Measurements from ENCODE around the gene DPH6.

Gene DPH6

DNA sequence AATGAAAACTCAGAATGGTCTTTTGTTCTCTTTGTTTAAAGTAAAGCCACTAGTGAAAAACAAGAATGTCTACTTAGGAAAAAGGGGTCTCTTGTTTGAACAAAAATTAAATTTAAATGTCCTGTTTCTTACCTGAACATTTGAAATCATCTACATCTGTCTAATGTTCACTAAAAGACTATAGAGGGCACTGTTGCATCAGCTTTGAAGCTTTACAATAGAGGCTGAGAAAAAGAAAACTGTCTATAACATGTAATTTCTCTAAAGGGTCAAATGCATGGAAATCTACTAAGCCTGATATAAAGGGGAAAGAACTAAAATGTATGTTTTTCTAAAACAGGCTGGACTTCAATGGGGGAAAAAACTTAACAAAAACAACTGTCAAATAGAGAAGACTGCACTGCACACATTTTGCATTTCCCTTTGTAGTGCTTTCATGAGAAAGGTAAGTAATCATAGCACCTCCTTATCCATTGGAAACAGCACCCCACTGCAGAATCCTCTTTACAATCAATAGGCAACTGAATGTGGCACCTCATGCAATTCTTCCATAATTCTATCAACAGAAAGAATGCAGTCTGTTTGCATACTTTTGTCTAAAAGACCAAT, 26.3 kb downstream of the DPH6 start:
- H3K27ac Mint-ChIP-seq: no peak overlapping the region
- no peaks in the 10 kb centered on the region for H3K27me3 Mint-ChIP-seq
- no peak for DNase-seq
- no peak overlapping the region for H3K4me3 Mint-ChIP-seq
- no peaks in the 10 kb centered on the region for H3K9me3 Mint-ChIP-seq
- peaks cover 6% of the 10 kb centered on the region for H3K4me1 Mint-ChIP-seq (ENCODE audit: low read depth)
- H3K36me3 Mint-ChIP-seq (ENCODE audit: low read depth): peaks cover 1% of the 10 kb centered on the region

DNA sequence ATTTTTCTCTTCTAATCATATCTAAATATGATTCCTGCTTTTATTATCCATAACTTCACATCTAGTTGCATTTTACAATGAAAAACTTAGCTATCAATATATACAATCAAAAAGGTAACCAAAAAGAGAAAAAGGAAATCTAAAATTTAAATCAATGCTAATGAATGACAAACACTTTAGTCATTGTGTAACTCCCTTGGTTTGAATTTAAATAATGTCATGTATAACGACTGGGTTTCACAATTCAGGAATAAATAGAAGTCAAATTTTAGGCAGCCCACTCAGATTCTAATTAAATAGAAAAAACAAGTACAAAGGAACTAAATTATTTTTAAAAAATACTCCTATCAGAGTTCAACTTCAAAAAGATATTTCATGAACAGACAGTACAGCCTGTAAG, 26.9 kb downstream of the DPH6 start:
- Mint-ChIP-seq H3K27me3 (no peaks in the 10 kb centered on the region), H3K4me1 (ENCODE audit: low read depth) (peaks cover 6% of the 10 kb centered on the region), H3K36me3 (ENCODE audit: low read depth) (peaks cover 1% of the 10 kb centered on the region), H3K4me3 (no peak overlapping the region), H3K27ac (no peak overlapping the region), H3K9me3 (no peaks in the 10 kb centered on the region)
- no peak for DNase-seq

DNA sequence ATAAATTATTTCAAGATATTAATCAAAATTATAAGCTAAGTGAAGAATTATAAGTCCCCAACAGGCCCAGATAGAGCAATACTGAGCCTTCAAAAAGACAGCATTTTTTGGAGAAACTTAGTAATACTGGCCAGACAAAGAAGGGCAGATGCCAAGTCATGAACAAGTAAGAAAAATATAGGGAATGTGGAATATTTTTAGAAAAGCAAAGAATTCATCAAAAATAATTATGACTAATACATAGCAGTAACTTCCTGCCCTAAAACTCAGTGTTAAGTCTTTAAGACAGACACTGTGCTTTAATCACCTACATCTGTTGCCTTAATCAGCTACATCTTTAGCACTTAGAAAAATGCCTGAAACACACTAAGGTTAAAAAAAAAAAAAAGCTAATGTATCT, 31.2 kb downstream of the DPH6 start:
- Mint-ChIP-seq H3K4me1 (ENCODE audit: low read depth) (no peaks in the 10 kb centered on the region), H3K4me3 (no peak overlapping the region), H3K27me3 (no peaks in the 10 kb centered on the region), H3K27ac (no peak overlapping the region), H3K9me3 (no peaks in the 10 kb centered on the region), H3K36me3 (ENCODE audit: low read depth) (peaks cover 1% of the 10 kb centered on the region)
- DNase-seq: no peak

DNA sequence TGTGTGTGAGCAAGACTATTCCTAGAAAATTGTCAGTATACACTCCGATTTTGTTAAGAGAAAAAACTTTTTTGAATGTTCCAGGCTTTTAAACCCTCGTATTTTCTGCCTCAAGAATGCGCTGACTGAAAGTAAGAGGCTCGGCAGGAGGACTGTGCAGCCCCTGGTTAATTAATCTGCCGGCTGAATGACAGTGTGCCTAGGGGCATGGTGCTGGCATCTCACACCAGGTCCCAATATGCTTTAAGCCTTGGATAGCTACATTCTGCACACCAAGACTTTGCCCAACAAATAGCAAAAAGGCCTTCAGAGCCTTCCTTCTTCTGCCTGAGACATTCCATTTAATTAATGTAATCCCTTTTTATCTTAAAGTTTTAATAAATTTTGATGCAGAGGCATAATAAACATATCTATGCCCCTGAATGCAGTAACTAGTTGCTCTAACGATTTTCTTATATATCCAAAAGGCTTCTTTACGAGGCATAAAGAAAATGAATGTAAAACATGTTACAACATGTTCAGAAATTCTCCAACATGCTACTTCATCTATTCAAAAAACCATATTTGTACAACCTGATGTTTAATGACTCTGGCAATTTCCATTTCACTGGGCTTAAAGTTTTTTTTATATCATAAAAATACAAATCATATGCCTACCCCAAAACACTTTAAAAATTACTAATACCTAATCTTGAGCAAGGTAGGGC, 37.9 kb downstream of the DPH6 start:
- H3K4me3 Mint-ChIP-seq: no peak overlapping the region
- H3K27me3 Mint-ChIP-seq: no peaks in the 10 kb centered on the region
- no peaks in the 10 kb centered on the region for H3K9me3 Mint-ChIP-seq
- DNase-seq: no peak
- no peaks in the 10 kb centered on the region for H3K4me1 Mint-ChIP-seq (ENCODE audit: low read depth)
- no peak overlapping the region for H3K27ac Mint-ChIP-seq
- H3K36me3 Mint-ChIP-seq (ENCODE audit: low read depth): no peaks in the 10 kb centered on the region

DNA sequence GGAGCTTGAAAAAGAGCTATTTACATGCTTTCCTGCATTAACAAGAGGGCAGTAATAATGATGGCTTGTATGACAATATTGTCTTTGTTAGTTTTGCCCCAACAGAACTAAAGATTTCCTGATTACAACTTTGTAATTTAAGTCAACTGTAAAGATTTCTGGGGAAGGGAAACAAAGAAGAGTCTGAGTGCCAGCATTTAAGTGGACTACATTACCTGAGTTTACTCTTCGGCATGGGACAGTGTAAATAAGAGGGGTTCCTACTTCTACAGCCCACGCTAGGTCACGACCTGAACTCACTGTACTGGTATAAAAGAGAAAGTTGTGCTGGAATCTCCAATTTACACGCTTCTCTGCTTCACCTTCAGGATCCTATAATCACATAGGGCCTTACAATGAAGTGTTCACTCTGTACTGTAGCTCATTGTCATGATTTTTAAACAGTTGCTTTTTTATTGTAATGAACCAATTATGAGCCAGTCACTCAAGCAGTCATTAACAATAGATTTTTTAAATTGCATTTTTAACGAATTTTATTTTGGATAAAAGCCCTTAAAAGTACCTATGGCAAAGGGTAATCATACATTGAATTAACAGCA, 39.6 kb downstream of the DPH6 start:
- no peak overlapping the region for H3K27ac Mint-ChIP-seq
- H3K27me3 Mint-ChIP-seq: no peaks in the 10 kb centered on the region
- H3K4me1 Mint-ChIP-seq (ENCODE audit: low read depth): no peaks in the 10 kb centered on the region
- DNase-seq: no peak
- no peaks in the 10 kb centered on the region for H3K9me3 Mint-ChIP-seq
- no peak overlapping the region for H3K4me3 Mint-ChIP-seq
- H3K36me3 Mint-ChIP-seq (ENCODE audit: low read depth): no peaks in the 10 kb centered on the region

DNA sequence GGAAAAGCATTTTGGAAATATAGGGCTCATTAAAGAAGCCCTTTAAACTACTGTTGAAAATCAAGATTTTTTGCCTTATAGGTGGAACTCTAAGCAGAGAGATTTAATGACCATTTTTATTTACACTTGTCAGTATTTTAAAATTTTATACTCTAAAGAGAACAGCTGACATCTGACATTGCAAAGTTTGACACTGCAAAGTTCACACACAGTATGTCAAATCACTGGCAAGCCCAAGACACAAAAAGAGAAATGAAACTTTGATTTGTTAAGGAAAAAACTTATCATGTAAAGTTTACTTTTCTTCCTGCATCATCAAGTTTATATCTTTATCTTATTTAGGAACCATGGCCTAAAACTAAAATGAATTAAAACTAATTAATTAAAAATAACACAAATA, 40.2 kb downstream of the DPH6 start:
- Mint-ChIP-seq H3K9me3 (no peaks in the 10 kb centered on the region), H3K36me3 (ENCODE audit: low read depth) (no peaks in the 10 kb centered on the region), H3K4me3 (no peak overlapping the region), H3K4me1 (ENCODE audit: low read depth) (no peaks in the 10 kb centered on the region), H3K27me3 (no peaks in the 10 kb centered on the region), H3K27ac (no peak overlapping the region)
- no peak for DNase-seq

DNA sequence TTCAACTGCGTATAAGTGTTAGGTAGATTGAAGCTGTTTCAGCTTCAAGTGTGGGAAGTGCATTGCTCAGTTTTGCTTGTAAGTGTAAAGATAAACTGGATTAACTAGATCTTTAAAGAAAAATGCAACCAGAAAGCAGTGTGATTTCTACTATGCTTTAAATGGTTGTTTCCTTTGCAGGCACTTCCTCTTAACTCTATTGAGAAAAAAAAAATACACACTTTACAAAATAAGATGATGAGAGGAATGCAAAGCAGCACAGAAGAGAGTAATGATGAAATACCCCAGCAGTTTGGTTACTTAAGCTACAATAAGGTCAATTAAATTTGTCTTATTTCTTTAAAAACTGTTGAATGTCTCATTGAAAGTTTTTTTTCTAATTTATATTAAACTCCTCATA, 40.8 kb downstream of the DPH6 start:
- H3K4me1 Mint-ChIP-seq (ENCODE audit: low read depth): no peaks in the 10 kb centered on the region
- no peak overlapping the region for H3K27ac Mint-ChIP-seq
- DNase-seq: no peak
- no peaks in the 10 kb centered on the region for H3K27me3 Mint-ChIP-seq
- H3K9me3 Mint-ChIP-seq: no peaks in the 10 kb centered on the region
- peaks cover 2% of the 10 kb centered on the region for H3K36me3 Mint-ChIP-seq (ENCODE audit: low read depth)
- no peak overlapping the region for H3K4me3 Mint-ChIP-seq

DNA sequence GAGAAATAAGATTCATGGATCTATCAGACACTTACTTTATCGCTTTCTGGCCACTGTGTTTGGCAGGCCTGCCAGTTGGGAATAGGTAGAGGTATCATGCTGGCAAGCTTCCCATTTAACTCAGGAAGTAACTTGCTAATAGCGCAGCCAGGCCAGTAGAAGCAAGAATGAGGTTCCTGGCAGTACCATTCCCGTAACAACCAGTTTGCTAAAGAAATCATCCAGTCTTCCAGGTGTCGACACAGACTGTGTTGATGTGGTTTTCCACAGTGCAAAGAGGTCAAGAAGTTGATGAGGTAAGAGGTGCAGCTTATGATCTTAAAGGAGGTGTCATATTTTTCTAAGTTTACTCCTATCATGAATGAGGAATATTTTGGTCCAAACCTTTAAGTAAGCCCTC, 46.2 kb downstream of the DPH6 start:
- peaks cover 2% of the 10 kb centered on the region for H3K36me3 Mint-ChIP-seq (ENCODE audit: low read depth)
- H3K4me1 Mint-ChIP-seq (ENCODE audit: low read depth): peaks cover 4% of the 10 kb centered on the region
- no peaks in the 10 kb centered on the region for H3K27me3 Mint-ChIP-seq
- no peak for DNase-seq
- no peak overlapping the region for H3K4me3 Mint-ChIP-seq
- H3K9me3 Mint-ChIP-seq: no peaks in the 10 kb centered on the region
- H3K27ac Mint-ChIP-seq: no peak overlapping the region

DNA sequence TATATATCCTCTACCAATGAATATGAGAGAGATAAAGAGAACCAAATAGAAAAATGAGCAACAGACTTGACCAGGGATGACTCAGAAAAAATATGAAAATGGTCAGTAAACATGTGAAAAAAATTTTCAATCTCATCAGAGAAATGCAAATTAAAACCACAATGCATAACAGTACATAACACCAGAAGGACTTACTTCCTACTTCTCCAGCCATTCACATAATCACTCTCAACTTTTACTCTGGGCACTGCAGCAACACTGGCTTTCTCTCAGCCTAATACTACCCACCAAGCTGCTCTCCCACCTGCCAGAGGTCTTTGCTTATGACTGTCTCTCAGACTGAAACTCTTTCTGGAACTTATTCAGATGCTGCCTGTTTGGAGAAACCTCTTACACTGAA, 49.4 kb downstream of the DPH6 start:
- H3K27me3 Mint-ChIP-seq: no peaks in the 10 kb centered on the region
- H3K9me3 Mint-ChIP-seq: no peaks in the 10 kb centered on the region
- H3K27ac Mint-ChIP-seq: no peak overlapping the region
- H3K4me3 Mint-ChIP-seq: no peak overlapping the region
- peaks cover 6% of the 10 kb centered on the region for H3K36me3 Mint-ChIP-seq (ENCODE audit: low read depth)
- peaks cover 4% of the 10 kb centered on the region for H3K4me1 Mint-ChIP-seq (ENCODE audit: low read depth)
- no peak for DNase-seq

DNA sequence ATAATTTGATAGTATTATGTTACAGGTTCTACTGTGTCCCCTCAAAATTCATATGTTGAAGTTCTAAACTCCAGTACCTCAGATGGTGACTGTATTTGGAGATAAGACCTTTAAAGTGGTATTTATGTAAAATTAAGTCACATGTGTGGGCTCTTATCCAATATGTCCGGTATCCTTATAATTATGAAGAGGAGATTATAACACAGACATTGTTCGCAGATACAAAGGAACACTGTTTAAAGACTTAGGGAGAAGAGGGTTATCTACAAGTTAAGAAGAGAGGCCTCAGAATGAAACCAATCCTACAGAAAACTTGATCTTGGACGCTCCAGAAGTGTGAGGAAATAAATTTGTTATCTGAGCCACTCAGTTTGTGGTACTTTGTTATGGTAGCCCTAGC, 50.9 kb downstream of the DPH6 start:
- Mint-ChIP-seq H3K9me3 (no peaks in the 10 kb centered on the region), H3K36me3 (ENCODE audit: low read depth) (peaks cover 12% of the 10 kb centered on the region), H3K4me3 (no peak overlapping the region), H3K27ac (no peak overlapping the region), H3K27me3 (no peaks in the 10 kb centered on the region), H3K4me1 (ENCODE audit: low read depth) (peaks cover 4% of the 10 kb centered on the region)
- DNase-seq: no peak

DNA sequence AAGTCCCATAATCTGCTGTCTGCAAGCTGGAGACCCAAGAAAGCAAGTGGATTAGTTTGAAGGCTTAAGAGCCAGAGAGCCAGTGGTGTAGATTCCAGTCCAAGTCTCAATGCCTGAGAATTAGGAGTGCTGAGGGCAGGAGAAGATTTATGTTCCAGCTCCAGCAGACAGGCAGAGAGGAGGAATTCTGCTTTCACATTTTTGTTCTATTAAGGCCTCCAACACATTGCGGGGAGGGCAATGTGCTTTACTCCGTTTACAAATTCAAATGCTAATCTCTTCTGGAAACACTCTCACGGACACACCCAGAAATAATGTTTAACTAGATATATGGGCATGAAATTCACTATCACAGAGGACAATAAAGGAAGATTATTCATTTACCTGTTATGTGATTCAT, 54.0 kb downstream of the DPH6 start:
- no peak for DNase-seq
- Mint-ChIP-seq H3K27ac (no peak overlapping the region), H3K4me1 (ENCODE audit: low read depth) (peaks cover 4% of the 10 kb centered on the region), H3K27me3 (no peaks in the 10 kb centered on the region), H3K4me3 (no peak overlapping the region), H3K36me3 (ENCODE audit: low read depth) (peaks cover 38% of the 10 kb centered on the region), H3K9me3 (peaks cover 16% of the 10 kb centered on the region)

DNA sequence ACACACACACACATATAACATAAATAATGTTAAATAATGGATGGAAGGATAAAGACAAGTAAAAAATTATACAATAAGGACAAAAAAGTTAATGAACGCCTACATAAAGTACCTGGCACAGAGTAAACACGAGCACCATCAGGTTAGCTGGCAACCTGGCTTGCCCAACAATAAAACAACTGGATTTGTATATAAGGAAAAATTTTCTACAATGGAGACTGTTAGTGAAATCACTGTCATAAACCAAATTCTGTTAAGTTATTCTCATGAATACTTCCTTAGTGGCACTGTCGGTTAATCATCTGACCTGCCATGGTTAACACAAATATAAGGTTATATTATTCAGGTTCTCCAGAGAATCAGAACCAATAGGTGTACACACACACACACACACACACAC, 54.8 kb downstream of the DPH6 start:
- Mint-ChIP-seq H3K4me3 (no peak overlapping the region), H3K9me3 (peaks cover 21% of the 10 kb centered on the region), H3K27me3 (no peaks in the 10 kb centered on the region), H3K36me3 (ENCODE audit: low read depth) (peaks cover 46% of the 10 kb centered on the region), H3K27ac (no peak overlapping the region), H3K4me1 (ENCODE audit: low read depth) (no peaks in the 10 kb centered on the region)
- no peak for DNase-seq

DNA sequence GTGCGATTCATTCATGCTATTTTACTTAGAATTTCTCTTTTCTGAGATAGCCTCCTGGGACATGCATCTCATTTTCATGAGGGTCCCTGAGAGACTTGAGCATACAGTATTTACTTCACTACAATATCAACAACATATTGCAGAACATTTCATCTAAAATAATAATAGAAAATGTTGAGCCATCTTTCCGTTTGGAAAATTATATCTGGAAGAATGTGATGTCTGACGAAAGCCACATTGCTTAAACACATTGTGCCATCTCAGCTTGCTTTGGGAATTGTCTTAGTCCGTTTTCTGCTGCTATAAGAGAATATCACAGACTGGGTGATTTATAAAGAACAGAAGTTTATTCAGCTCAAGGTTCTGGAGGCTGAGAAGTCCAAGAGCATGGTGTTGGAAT, 55.5 kb downstream of the DPH6 start:
- H3K27me3 Mint-ChIP-seq: no peaks in the 10 kb centered on the region
- no peak overlapping the region for H3K4me3 Mint-ChIP-seq
- no peaks in the 10 kb centered on the region for H3K4me1 Mint-ChIP-seq (ENCODE audit: low read depth)
- no peak for DNase-seq
- no peak overlapping the region for H3K27ac Mint-ChIP-seq
- H3K9me3 Mint-ChIP-seq: peaks cover 26% of the 10 kb centered on the region
- H3K36me3 Mint-ChIP-seq (ENCODE audit: low read depth): peaks cover 52% of the 10 kb centered on the region

DNA sequence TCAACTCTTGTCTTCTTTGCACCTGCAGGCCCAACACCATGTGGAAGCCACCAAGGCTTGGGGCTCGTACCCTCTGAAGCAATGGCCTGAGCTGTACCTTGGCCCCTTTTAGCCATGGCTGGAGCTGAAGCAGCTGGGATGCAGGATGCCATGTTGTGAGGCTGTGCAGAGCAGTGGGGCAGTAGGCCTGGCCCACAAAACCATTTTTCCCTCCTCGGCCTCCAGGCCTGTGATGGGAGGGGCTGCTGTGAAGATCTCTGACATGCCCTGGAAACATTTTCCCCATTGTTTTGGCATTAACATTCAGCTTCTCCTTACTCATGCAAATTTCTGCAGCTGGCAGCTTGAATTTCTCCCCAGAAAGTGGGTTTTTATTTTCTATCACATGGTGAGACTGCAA, 58.5 kb downstream of the DPH6 start:
- Mint-ChIP-seq H3K36me3 (ENCODE audit: low read depth) (peaks cover 61% of the 10 kb centered on the region), H3K9me3 (peaks cover 26% of the 10 kb centered on the region), H3K4me1 (ENCODE audit: low read depth) (no peaks in the 10 kb centered on the region), H3K4me3 (no peak overlapping the region), H3K27ac (no peak overlapping the region), H3K27me3 (no peaks in the 10 kb centered on the region)
- DNase-seq: no peak

DNA sequence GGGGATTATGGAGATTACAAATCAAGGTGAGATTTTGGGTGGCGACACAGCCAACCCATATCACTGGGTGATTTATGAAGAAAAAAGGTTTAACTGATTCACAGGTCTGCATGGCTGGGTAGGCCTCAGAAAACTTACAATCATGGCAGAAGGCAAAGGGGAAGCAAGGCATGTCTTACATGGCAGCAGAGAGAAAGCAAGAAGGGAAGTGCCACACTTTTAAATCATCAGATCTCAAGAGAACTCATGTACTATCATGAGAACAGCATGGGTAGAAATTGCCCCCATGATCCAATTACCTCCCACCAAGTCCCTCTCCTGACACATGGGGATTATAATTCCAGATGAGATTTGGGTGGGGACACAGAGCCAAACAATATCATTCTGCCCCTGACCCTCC, 59.7 kb downstream of the DPH6 start:
- Mint-ChIP-seq H3K27ac (no peak overlapping the region), H3K4me3 (no peak overlapping the region), H3K36me3 (ENCODE audit: low read depth) (peaks cover 57% of the 10 kb centered on the region), H3K9me3 (peaks cover 26% of the 10 kb centered on the region), H3K4me1 (ENCODE audit: low read depth) (peaks cover 5% of the 10 kb centered on the region), H3K27me3 (no peaks in the 10 kb centered on the region)
- no peak for DNase-seq
